ENCODE measurements around the gene STK11. TPM values are rescaled to one million over a fixed set of nuclear protein-coding genes. Genes with fewer than 3 reads are reported as not detected.

The STK11 gene
- total RNA-seq, 4 donors from 2014 or later = 52.5 to 91.2 (median 68.7) TPM

DNA sequence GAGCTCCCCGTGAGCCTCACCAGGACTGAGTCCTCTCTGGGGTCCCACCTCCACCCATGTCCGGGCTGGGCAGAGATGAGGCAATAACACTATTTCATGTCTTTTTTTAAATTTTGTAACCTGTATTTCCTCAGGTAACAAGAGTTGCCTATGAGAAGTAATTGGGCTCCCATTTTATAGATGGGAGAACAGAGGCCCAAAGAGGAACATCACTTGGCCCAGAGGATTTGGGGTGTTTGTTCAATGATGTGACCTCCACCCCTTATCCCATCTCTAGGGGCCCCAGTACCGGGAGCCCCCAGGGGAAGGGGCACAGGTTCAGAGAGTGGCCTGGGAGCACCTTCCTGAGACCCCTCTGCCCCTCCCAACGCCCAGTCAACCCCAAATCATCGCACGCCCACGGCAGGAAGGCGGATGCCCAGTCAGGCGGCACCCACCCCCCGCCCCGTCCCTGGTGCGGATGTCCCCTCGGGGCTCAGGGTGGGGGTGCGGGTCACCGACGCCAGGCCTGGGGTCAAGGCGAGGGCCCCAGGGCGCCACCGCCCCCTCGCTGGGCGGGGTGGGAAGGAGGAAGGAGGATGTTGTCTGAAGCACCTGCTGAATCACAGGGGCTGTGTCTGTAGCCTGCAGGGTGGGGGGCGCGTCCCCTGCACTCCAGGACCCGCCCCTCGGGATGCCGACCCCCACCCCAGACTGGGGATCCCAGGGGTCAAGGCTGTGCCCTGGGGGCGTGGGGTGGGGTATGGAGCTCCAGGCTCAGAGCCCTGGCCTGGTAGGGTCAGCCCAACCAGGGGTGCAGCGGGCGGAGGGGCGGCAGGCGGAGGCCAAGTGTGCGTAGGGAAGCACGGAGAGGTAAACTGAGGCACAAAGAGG is 54.5 kb downstream of the STK11 start:
- Histone ChIP-seq H3K36me3 (peaks cover 3 to 33% (median 13%) of the 10 kb centered on the region in 3 donors), H3K27ac (peak overlapping the region; percentile 75 to 99 (median 95)), H3K4me1 (peaks cover 0 to 95% (median 66%) of the 10 kb centered on the region in 4 donors), H3K27me3 (no peaks in the 10 kb centered on the region), H3K4me3 (peak overlapping the region; percentile 17 to 69 (median 52)), H3K9me3 (no peaks in the 10 kb centered on the region)
- WGBS, 2 donors = 11 to 24% methylated on average over 11 to 16 of the region's 33 CpGs
- TF ChIP-seq EP300 (IDR thresholded peaks at IDR 0.05) (no peak), POLR2A (IDR thresholded peaks at IDR 0.05) (no peak)
- TF ChIP-seq, protein P1, sequence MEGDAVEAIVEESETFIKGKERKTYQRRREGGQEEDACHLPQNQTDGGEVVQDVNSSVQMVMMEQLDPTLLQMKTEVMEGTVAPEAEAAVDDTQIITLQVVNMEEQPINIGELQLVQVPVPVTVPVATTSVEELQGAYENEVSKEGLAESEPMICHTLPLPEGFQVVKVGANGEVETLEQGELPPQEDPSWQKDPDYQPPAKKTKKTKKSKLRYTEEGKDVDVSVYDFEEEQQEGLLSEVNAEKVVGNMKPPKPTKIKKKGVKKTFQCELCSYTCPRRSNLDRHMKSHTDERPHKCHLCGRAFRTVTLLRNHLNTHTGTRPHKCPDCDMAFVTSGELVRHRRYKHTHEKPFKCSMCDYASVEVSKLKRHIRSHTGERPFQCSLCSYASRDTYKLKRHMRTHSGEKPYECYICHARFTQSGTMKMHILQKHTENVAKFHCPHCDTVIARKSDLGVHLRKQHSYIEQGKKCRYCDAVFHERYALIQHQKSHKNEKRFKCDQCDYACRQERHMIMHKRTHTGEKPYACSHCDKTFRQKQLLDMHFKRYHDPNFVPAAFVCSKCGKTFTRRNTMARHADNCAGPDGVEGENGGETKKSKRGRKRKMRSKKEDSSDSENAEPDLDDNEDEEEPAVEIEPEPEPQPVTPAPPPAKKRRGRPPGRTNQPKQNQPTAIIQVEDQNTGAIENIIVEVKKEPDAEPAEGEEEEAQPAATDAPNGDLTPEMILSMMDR (IDR thresholded peaks at IDR 0.05) = no peak
- no peak for DNase-seq (ENCODE audit: low spot score in 2 of 2)

DNA sequence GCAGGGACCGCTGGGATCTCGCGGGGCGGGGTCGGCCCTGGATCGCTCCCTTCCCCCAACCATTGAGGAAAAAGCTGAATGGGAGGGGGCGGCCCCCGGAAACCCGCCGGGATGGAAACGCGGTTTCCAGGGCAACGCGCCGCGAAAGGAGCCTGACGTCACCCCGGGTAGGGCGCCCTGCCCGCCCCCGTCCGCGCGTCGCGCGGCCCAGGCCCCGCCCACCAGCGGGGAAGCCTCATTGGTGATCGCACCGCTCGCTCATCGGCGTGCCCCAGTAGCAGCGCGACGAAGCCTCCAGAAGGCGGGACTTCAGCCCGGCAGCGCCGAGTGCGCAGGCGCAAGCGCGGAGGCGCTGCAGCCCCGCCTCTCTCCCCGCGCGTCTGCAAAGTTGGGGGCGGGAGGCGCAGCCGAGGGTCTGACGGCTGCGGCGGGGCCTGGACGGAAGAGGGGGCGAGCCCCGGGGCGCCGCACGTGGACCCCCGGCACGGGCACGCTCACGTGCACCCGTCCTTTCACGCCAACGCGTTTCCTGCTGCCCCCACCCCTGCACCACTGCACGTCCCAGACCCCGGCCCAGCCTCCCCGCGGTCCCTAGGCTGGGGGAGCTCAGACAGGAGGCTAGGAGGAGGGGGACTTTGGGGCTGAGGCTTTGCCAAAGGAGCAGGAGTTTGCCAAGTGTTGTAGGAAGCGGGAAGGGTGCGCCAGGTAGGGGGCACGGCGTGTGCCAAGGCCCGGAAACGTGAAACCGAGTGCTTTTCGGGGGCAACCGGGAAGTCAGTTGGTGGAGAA is 55.4 kb downstream of the STK11 start:
- no peaks in the 10 kb centered on the region for H3K27me3 ChIP-seq
- peak overlapping the region; percentile 76 to 99 (median 95) for H3K27ac ChIP-seq
- peak overlapping the region; percentile 37 to 69 (median 62) for H3K4me3 ChIP-seq
- peak; percentile 85 to 93 for DNase-seq (ENCODE audit: low spot score in 2 of 2)
- H3K9me3 ChIP-seq = no peaks in the 10 kb centered on the region
- WGBS, 2 donors = 1 to 2% methylated on average over 33 to 80 of the region's 83 CpGs
- H3K4me1 ChIP-seq = peaks cover 0 to 95% (median 66%) of the 10 kb centered on the region in 4 donors
- peaks cover 0 to 25% (median 5%) of the 10 kb centered on the region in 3 donors for H3K36me3 ChIP-seq
- peak; percentile 70 to 77 for TF ChIP-seq EP300 (IDR thresholded peaks at IDR 0.05)
- TF ChIP-seq POLR2A (IDR thresholded peaks at IDR 0.05) = peak; percentile 20 to 61
- TF ChIP-seq, protein P1 (IDR thresholded peaks at IDR 0.05) = peak in 1 of 5 experiments; percentile 6

DNA sequence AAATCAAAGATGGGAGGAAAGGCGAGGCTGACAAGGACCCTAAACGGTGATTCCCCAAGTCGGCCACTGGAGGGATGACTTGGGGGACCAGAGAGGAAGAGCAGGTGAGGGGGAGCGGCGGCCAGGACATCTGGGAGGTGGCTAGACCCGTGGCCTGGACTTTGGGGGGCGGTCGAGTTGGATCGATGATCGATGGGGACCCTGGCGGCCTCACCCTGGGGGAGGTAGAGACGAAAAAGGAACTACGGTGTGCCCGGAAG is 55.9 kb downstream of the STK11 start:
- DNase-seq (ENCODE audit: low spot score in 2 of 2) = no peak
- H3K27me3 ChIP-seq = no peaks in the 10 kb centered on the region
- H3K27ac ChIP-seq = peak overlapping the region; percentile 76 to 99 (median 95)
- H3K36me3 ChIP-seq = peaks cover 0 to 19% (median 3%) of the 10 kb centered on the region in 3 donors
- WGBS, 2 donors = 15 to 19% methylated on average over 14 of the region's 14 CpGs
- no peak for TF ChIP-seq EP300 (IDR thresholded peaks at IDR 0.05)
- TF ChIP-seq, protein P1 (IDR thresholded peaks at IDR 0.05) = peak in 2 of 5 experiments; percentile 5 to 46
- TF ChIP-seq POLR2A (IDR thresholded peaks at IDR 0.05) = no peak
- no peaks in the 10 kb centered on the region for H3K9me3 ChIP-seq
- peak overlapping the region; percentile 37 to 69 (median 62) for H3K4me3 ChIP-seq
- H3K4me1 ChIP-seq = peaks cover 0 to 95% (median 69%) of the 10 kb centered on the region in 4 donors

DNA sequence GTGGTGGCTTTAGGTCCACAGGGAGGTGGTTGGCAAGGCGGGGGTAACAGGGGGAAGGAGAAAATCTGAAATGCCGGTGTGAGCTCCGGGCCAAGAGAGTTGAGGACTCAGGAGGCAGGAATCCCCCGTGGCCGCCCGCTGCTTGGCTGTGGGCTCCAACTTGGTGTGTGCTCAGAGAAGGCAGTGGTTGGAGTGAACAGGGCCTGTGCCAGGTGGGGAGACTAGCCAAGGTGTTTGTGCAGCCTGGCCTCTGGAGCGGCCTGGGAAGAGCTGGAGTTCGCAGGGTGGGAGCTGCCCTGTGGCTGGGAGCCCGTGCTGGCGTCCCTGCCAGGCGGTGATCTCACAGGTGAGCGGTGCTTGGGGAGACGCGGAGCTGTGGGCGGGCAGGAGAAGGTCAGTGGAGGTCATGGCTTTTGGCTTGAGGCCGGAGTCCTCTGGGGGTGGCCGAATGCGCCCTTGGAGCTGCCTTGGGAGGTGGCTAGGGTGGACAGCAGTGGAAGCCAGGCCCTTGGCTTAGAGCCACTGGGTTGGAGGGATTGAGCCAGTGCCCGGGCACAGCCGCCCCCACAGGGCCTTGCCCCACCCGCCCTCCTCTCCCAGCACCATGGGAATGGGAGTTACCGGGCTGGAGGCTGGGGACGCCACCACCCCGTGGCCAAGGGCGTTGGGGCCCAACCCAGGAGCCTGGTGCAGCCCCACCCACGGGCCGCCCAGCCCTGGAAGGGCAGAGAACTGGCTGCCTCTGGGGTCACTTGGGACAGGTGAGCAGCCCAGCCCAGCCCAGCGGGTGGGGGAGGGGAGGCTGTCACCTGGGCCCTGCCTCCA is 56.4 kb downstream of the STK11 start:
- DNase-seq (ENCODE audit: low spot score in 2 of 2) = peak in 1 of 2 donors; percentile 41
- H3K36me3 ChIP-seq = peaks cover 0 to 14% (median 3%) of the 10 kb centered on the region in 3 donors
- 15 to 17% methylated on average over 26 to 27 of the region's 28 CpGs for WGBS, 2 donors
- H3K27ac ChIP-seq = peak overlapping the region; percentile 76 to 99 (median 95)
- peak overlapping the region; percentile 37 to 69 (median 62) for H3K4me3 ChIP-seq
- H3K9me3 ChIP-seq = no peaks in the 10 kb centered on the region
- H3K4me1 ChIP-seq = peaks cover under 1 to 96% (median 74%) of the 10 kb centered on the region in 4 donors
- TF ChIP-seq POLR2A (IDR thresholded peaks at IDR 0.05) = no peak
- TF ChIP-seq, protein P1 (IDR thresholded peaks at IDR 0.05) = no peak
- peak in 1 of 2 donors; percentile 33 for TF ChIP-seq EP300 (IDR thresholded peaks at IDR 0.05)
- no peaks in the 10 kb centered on the region for H3K27me3 ChIP-seq
